ENCODE measurements around the gene MLN. TPM values are rescaled to one million over a fixed set of nuclear protein-coding genes. Genes with fewer than 3 reads are reported as not detected.

The MLN gene
- total and polyA plus RNA-seq, 8 donors, result 0.28 TPM; not detected in 7

GRCh38 chr6:33800248-33800969, 3.4 kb downstream of the MLN start:
- intact Hi-C loops (cut with DNase I), result no loop called here
- Histone ChIP-seq H3K4me1 (no peaks in the 10 kb centered on the region), H3K27ac (no peak overlapping the region), H3K36me3 (no peaks in the 10 kb centered on the region), H3K9me3 (no peaks in the 10 kb centered on the region), H3K4me3 (no peak overlapping the region), H3K27me3 (peaks cover 0 to 74% of the 10 kb centered on the region in 2 donors)
- ATAC-seq (no peak), DNase-seq (peak in 1 of 4 donors; percentile 34)
- TF ChIP-seq CTCF (IDR thresholded peaks at IDR 0.05), result no peak

- ATAC-seq (no peak), DNase-seq (peak in 1 of 4 donors; percentile 17)
- H3K4me3 ChIP-seq, result no peak overlapping the region
- no peaks in the 10 kb centered on the region for H3K9me3 ChIP-seq
- H3K4me1 ChIP-seq, result no peaks in the 10 kb centered on the region
- no peak for TF ChIP-seq CTCF (IDR thresholded peaks at IDR 0.05)
- intact Hi-C loops (cut with DNase I), result no loop called here
- no peak overlapping the region for H3K27ac ChIP-seq
- no peaks in the 10 kb centered on the region for H3K36me3 ChIP-seq
- peaks cover 0 to 73% of the 10 kb centered on the region in 2 donors for H3K27me3 ChIP-seq
Measured at GRCh38 chr6:33799454-33800113, 4.2 kb downstream of the MLN start.

- no peak for ATAC-seq
- H3K4me1 ChIP-seq, result no peaks in the 10 kb centered on the region
- H3K4me3 ChIP-seq, result no peak overlapping the region
- intact Hi-C loops (cut with DNase I), result no loop called here
- no peak for TF ChIP-seq CTCF (IDR thresholded peaks at IDR 0.05)
- peak in 1 of 4 donors; percentile 65 for DNase-seq
- peaks cover 0 to 66% of the 10 kb centered on the region in 2 donors for H3K27me3 ChIP-seq
- no peak overlapping the region for H3K27ac ChIP-seq
- H3K9me3 ChIP-seq, result no peaks in the 10 kb centered on the region
- H3K36me3 ChIP-seq, result no peaks in the 10 kb centered on the region
Measured at GRCh38 chr6:33798343-33798848, 5.4 kb downstream of the MLN start.

GRCh38 chr6:33797626-33798342, 6.0 kb downstream of the MLN start:
- Histone ChIP-seq H3K27me3 (peaks cover 0 to 66% of the 10 kb centered on the region in 2 donors), H3K9me3 (no peaks in the 10 kb centered on the region), H3K4me3 (no peak overlapping the region), H3K4me1 (no peaks in the 10 kb centered on the region), H3K27ac (no peak overlapping the region), H3K36me3 (no peaks in the 10 kb centered on the region)
- peak in 1 of 4 donors; percentile 15 for DNase-seq
- TF ChIP-seq CTCF (IDR thresholded peaks at IDR 0.05), result no peak
- no peak for ATAC-seq
- intact Hi-C loops (cut with DNase I), result no loop called here

Measured in left lung (tissue), 10 donors.